Large intestine (tissue), 3 donors: ENCODE measurements around the gene PEAK3. TPM values are rescaled to one million over a fixed set of nuclear protein-coding genes. Genes with fewer than 3 reads are reported as not detected.

ENCODE experiments used
- DNase-seq, 2 donors: peaks; one replicate each; pipeline versions ENCODE4 v3.0.0 to v3.0.0-alpha.2; 2013
- H3K27ac ChIP-seq: one replicate; pipeline ENCODE4 v1.5.1; 2013; ENCODE audit warnings: low read length
- H3K27me3 ChIP-seq: 2 replicates; pipeline ENCODE4 v1.6.1; 2013; ENCODE audit warnings: low read length; ENCODE audit not compliant: control insufficient read depth, insufficient read depth
- H3K36me3 ChIP-seq: 2 replicates; pipeline ENCODE4 v1.6.1; 2013; ENCODE audit warnings: low read length; ENCODE audit not compliant: control insufficient read depth, insufficient read depth
- H3K4me1 ChIP-seq: one replicate; pipeline ENCODE4 v1.6.1; 2013; ENCODE audit warnings: low read length; ENCODE audit not compliant: control insufficient read depth, insufficient read depth
- H3K4me3 ChIP-seq: one replicate; pipeline ENCODE4 v1.5.1; 2013; ENCODE audit warnings: low read length
- H3K9me3 ChIP-seq: one replicate; pipeline ENCODE4 v1.6.1; 2013; ENCODE audit warnings: mild to moderate bottlenecking, low read depth, low read length, moderate library complexity; ENCODE audit not compliant: control insufficient read depth
- WGBS: methylation state at CpG from one replicate; pipeline ENCODE4 v1.1.5; 2013; ENCODE audit warnings: low lambda C conversion rate; ENCODE audit not compliant: insufficient coverage; 5-methylcytosine and 5-hydroxymethylcytosine counted together
- polyA plus RNA-seq: library from polyadenylated mRNA; unstranded; fragments of 120-200 nt; gene quantifications from one replicate; pipeline ENCODE4 v1.2.1, GENCODE V29; 2013

PEAK3 gene
- polyA plus RNA-seq, 1 donor, result 0.15 TPM

DNA sequence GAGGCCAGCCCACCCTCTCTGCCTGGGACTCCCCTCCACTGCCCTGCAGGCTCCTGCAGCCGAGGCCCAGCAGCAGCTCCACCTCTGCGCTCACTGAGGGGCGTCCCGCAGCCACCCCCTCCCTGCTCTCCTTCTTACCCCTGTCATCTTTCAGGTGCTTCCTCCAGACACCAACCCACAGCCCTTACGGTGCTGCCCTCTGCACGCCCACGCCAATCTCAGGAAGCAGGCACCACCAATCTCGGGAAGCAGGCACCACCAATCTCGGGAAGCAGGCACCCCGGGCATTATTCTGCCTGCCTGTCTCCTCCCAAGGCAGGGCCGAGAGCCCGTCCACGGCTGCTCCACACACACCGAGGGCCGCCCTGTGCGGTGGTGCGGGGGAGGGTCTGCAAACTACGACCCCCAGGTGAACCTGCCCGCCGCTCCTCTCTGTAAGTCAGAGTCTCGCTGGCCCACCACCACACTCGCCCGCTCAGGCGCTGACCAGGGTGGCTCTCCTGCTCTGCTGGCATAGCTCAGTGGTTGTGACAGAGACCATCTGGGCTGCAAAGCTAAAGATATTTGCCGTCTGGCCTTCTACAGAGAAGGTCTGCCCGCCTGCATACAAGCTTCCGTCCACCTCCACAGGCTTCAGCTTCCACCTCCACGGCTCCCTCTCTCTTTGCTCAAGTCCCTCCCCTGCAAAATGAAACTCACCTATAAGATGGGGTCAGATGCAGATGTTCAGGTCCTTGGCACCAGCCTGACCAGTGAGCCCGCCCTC lies 43.5 kb upstream of the PEAK3 start:
- H3K4me1 ChIP-seq, result peaks cover 8% of the 10 kb centered on the region
- peaks cover 38% of the 10 kb centered on the region for H3K36me3 ChIP-seq
- no peak overlapping the region for H3K4me3 ChIP-seq
- DNase-seq, result no peak
- H3K27me3 ChIP-seq, result no peaks in the 10 kb centered on the region
- no peak overlapping the region for H3K27ac ChIP-seq
- H3K9me3 ChIP-seq, result no peaks in the 10 kb centered on the region
- no CpG with 5 or more reads among the region's 29 CpGs for WGBS

DNA sequence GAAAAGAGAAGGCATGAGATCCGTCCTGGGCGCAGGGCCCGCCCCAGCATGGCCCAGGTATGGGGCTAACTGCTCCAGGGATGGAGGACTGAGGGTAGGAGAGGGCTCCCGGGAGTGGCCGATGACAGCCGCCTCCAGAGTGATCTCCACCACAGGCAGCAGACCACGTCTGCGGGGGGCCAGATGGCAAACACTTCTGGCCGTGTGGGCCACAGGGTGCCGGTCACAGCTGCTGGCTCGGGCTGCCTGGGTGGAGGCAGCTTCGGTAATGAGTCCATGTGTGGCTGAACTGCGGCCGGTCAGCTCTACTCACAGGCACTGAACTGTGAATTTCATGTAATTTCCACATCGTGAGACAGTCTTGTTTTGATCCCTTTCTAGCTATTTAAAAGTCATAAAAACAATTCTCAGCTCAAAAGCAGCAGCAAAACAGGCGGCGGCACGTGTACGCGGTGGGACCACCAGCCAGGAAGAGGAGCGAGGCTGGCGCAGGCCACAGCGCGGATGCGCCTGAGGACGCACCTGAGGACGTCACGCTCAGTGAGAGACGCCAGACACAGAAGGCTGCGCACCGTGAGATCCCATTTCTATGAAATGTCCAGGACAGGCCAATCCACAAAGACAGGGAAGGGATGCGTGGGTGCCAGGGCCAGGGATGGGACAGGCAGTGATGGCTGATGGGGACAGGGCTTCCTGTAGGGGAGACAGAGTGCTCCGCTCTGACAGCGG lies 42.4 kb upstream of the PEAK3 start:
- Histone ChIP-seq H3K27me3 (no peaks in the 10 kb centered on the region), H3K4me1 (peaks cover under 1% of the 10 kb centered on the region), H3K27ac (no peak overlapping the region), H3K36me3 (peaks cover 38% of the 10 kb centered on the region), H3K4me3 (no peak overlapping the region), H3K9me3 (no peaks in the 10 kb centered on the region)
- no CpG with 5 or more reads among the region's 34 CpGs for WGBS
- DNase-seq, result no peak

DNA sequence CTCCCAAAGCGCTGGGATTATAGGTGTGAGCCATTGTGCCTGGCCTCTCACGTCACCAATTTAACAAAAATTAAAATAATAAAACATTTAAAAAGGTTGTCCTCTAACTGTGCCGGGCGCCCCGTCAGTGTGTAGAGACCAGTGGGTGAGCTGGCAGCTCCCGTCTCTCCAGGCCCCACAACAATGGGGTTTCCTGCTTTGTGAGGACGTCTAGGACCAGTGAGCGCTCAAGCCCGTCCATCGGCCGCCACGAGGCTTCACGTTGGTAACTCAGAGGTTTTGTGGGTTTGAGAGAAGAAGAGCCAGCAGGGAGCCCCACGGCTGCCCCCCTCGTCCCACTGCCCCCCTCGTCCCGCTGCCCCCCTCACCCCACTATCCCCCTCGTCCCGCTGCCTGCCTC lies 41.7 kb upstream of the PEAK3 start:
- Histone ChIP-seq H3K36me3 (peaks cover 38% of the 10 kb centered on the region), H3K27ac (no peak overlapping the region)
- DNase-seq, result no peak

DNA sequence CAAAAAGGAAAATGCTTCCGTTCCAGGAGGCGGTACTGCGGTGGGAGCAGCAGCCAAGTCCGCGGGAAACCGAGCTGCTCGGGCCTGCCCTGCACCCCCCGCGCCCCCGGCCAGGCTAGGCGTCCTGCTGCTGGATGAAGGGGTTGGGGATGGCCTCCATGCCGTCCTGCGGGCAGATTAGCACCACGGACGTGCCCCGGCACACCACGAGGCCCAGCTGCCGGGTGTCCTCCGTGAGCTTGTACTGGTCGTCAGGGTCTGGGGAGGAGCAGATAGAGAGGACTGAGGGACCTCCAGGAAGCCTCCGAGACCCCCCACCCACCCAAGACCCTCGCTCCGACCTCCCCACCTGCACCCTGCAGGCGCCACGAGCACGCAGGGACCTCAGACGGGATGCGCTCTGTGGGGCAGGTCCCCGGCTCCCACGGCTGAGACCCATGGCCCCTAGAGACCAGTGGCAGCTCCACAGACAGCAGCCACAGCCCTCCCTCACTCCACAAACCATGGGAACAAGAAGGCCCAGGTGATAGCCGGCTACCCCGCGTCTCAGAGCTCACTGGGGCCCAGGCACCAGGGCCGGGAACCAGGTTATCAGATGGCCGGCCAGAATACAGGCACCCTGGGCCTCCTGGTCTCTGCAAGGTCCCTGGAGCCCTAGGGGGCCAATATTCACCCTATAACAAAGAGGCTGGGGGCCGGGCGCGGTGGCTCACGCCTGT lies 39.7 kb upstream of the PEAK3 start:
- no peaks in the 10 kb centered on the region for H3K9me3 ChIP-seq
- H3K27ac ChIP-seq, result no peak overlapping the region
- no peaks in the 10 kb centered on the region for H3K4me1 ChIP-seq
- no CpG with 5 or more reads among the region's 39 CpGs for WGBS
- DNase-seq, result no peak
- peaks cover 36% of the 10 kb centered on the region for H3K36me3 ChIP-seq
- H3K27me3 ChIP-seq, result no peaks in the 10 kb centered on the region
- H3K4me3 ChIP-seq, result no peak overlapping the region

More for the DNA sequence above, 41.7 kb upstream of the PEAK3 start:
- H3K9me3 ChIP-seq, result no peaks in the 10 kb centered on the region
- no CpG with 5 or more reads among the region's 19 CpGs for WGBS
- H3K4me1 ChIP-seq, result no peaks in the 10 kb centered on the region
- H3K4me3 ChIP-seq, result no peak overlapping the region
- no peaks in the 10 kb centered on the region for H3K27me3 ChIP-seq

DNA sequence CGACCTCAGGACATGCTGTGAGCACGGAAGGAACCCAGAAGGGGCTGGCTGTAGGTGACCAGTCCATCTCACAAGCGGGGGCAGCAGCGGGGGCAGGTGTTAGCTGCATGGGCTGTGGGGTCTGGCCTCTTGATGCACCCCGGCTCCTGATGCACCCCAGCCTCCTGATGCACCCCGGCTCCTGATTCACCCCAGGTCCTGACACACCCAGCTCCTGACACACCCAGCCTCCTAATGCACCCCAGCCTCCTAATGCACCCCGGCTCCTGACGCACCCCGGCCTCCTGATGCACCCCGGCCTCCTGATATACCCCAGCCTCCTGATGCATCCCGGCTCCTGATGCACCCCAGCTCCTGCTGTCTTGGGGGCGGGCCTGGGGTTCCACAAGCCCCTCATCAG lies 39.0 kb upstream of the PEAK3 start:
- WGBS, result no CpG with 5 or more reads among the region's 12 CpGs
- Histone ChIP-seq H3K27me3 (no peaks in the 10 kb centered on the region), H3K36me3 (peaks cover 34% of the 10 kb centered on the region), H3K27ac (no peak overlapping the region), H3K9me3 (peaks cover 1% of the 10 kb centered on the region), H3K4me3 (no peak overlapping the region), H3K4me1 (no peaks in the 10 kb centered on the region)
- no peak for DNase-seq

DNA sequence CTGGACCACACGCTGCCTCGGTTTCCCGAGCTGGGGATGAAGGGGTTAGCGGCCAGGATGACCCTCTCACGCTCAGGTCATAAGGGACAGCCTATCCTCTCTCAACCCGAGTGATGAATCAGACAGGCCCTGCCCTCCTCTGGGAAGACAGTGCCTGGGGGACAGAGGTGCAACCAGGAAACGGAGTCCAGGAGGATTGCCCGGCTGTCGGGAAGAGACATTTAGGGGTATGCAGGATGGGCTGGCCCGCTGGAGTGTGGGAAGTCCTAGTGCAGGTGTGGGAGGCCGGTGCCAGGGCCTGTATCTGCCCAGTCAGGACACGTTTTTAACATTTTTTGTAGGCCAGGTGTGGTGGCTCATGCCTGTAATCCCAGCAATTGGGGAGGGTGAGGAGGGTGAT lies 38.1 kb upstream of the PEAK3 start:
- H3K9me3 ChIP-seq, result peaks cover 2% of the 10 kb centered on the region
- H3K27ac ChIP-seq, result no peak overlapping the region
- DNase-seq, result no peak
- no CpG with 5 or more reads among the region's 12 CpGs for WGBS
- H3K36me3 ChIP-seq, result peaks cover 28% of the 10 kb centered on the region
- H3K27me3 ChIP-seq, result no peaks in the 10 kb centered on the region
- H3K4me1 ChIP-seq, result no peaks in the 10 kb centered on the region
- H3K4me3 ChIP-seq, result no peak overlapping the region

DNA sequence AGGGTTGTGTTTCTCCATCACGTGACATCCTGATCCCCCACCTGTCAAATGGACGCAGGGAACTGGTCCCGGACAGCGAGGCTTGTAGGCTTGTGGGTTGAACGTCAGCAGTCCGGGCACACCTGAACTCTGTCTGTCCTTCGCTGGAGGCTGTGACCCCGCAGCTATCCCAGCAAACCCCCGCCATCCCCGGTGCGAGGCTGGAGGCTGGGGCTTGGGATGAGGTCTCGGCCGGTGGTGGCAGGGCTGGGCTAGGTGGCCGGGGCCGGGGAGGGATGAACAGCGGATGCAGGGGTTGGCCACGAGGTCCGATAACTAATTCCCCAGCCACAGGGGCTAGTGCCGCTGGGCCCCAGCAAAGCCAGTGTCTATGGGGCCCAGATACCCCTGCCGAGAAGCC lies 37.6 kb upstream of the PEAK3 start:
- H3K27me3 ChIP-seq, result no peaks in the 10 kb centered on the region
- H3K27ac ChIP-seq, result no peak overlapping the region
- no peaks in the 10 kb centered on the region for H3K4me1 ChIP-seq
- no CpG with 5 or more reads among the region's 20 CpGs for WGBS
- peaks cover 2% of the 10 kb centered on the region for H3K9me3 ChIP-seq
- peaks cover 23% of the 10 kb centered on the region for H3K36me3 ChIP-seq
- no peak overlapping the region for H3K4me3 ChIP-seq
- DNase-seq, result no peak

DNA sequence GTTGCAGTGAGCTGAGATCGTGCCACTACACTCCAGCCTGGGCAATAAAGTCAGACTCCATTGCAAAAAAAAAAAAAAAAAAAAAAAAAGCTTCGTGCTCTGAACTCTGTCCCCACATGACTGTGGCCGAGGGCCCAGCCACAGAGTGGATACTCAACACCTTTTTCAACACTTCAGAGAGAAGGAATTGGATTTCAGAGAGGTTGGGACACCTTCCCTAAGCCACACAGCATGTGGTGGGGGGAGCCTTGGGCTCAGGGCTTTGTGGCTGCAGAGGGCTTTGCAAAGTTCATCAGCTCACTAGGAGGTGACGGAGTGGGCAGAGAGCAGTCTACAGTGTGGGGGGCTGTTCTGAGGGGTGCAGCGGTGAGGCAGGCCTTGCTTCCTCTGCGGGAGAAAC lies 36.9 kb upstream of the PEAK3 start:
- peaks cover 2% of the 10 kb centered on the region for H3K9me3 ChIP-seq
- H3K27me3 ChIP-seq, result no peaks in the 10 kb centered on the region
- H3K36me3 ChIP-seq, result peaks cover 17% of the 10 kb centered on the region
- no peak for DNase-seq
- WGBS, result no CpG with 5 or more reads among the region's 6 CpGs
- H3K4me3 ChIP-seq, result no peak overlapping the region
- no peak overlapping the region for H3K27ac ChIP-seq
- no peaks in the 10 kb centered on the region for H3K4me1 ChIP-seq

DNA sequence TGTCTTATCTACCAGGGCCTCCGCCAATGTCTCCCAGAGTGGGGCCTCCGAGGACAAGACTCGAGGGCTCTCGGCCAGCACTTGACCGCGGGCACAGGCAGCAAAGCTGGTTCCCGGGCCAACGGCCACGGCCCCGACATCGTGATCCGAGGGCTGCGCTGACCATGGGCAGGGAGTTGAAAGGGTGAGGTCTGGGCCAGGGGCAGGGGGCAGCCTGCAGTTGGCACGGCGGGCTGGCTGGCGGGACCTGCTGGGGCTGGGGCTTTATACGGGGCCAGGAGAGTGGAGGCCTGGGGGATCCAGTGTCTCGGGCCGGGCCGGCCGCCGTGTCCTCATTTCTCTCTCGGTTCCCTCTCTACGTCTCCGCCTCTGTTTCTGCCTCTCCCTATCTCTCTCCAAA lies 35.8 kb upstream of the PEAK3 start:
- H3K36me3 ChIP-seq, result peaks cover 9% of the 10 kb centered on the region
- no peak overlapping the region for H3K4me3 ChIP-seq
- no peak for DNase-seq
- H3K27ac ChIP-seq, result no peak overlapping the region
- WGBS, result 86% methylated on average over 6 of the region's 25 CpGs
- peaks cover 2% of the 10 kb centered on the region for H3K9me3 ChIP-seq
- no peaks in the 10 kb centered on the region for H3K4me1 ChIP-seq
- peaks cover 5% of the 10 kb centered on the region for H3K27me3 ChIP-seq

DNA sequence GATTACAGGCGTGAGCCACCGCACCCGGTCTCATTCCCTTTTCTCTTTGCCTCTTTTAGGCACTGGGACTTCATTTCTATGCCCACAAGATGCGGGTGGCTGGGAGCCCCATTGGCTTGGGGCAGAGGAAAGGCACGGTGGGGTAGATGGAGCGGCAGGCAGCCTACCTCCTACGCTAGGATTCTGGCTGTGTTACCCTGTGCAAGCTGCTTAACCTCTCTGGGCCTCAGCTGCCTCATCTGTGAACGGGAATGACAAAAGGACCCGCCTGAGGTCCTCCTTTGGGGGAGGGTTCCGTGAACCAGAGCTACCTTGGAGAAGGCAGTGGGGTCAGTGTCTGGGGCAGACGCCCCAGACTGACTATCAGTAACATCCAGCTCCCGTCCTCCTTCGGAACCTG lies 35.3 kb upstream of the PEAK3 start:
- H3K4me1 ChIP-seq, result no peaks in the 10 kb centered on the region
- no CpG with 5 or more reads among the region's 13 CpGs for WGBS
- H3K27ac ChIP-seq, result no peak overlapping the region
- peaks cover 10% of the 10 kb centered on the region for H3K27me3 ChIP-seq
- no peak overlapping the region for H3K4me3 ChIP-seq
- H3K36me3 ChIP-seq, result peaks cover 7% of the 10 kb centered on the region
- H3K9me3 ChIP-seq, result peaks cover 5% of the 10 kb centered on the region
- no peak for DNase-seq
